Neural progenitor cell (in vitro differentiated cells): ENCODE data around the gene EGLN3. TPM values are rescaled to one million over a fixed set of nuclear protein-coding genes. Genes with fewer than 3 reads are reported as not detected.

Experiments used
- DNase-seq: peaks from one replicate; pipeline ENCODE4 v3.0.0-alpha.2; 2016; ENCODE audit warnings: low spot score
- H2AFZ ChIP-seq: fragments of 200-600 bp; sonication (generic); replicated peaks from 2 replicates; pipeline ENCODE4 v1.6.1; 2016; ENCODE audit warnings: antibody characterized with exemption
- H3F3A ChIP-seq: fragments of 200-600 bp; sonication (generic); 2 replicates; pipeline ENCODE4 v1.6.1; 2016; ENCODE audit warnings: antibody characterized with exemption, low read depth
- H3K27ac ChIP-seq: fragments of 200-600 bp; sonication (generic); 2 replicates; pipeline ENCODE4 v1.5.1; 2016; ENCODE audit warnings: mild to moderate bottlenecking
- H3K27me3 ChIP-seq: fragments of 200-600 bp; sonication (generic); 2 replicates; pipeline ENCODE4 v1.6.1; 2016; ENCODE audit warnings: mild to moderate bottlenecking, moderate library complexity
- H3K36me3 ChIP-seq: fragments of 200-600 bp; sonication (generic); 2 replicates; pipeline ENCODE4 v1.5.1; 2016
- H3K4me1 ChIP-seq: fragments of 200-600 bp; sonication (generic); 2 replicates; pipeline ENCODE4 v1.6.1; 2016; ENCODE audit warnings: mixed run types
- H3K4me2 ChIP-seq: fragments of 200-600 bp; sonication (generic); 2 replicates; pipeline ENCODE4 v1.6.1; 2016
- H3K4me3 ChIP-seq: fragments of 200-600 bp; sonication (generic); 2 replicates; pipeline ENCODE4 v1.5.1; 2016
- H3K79me2 ChIP-seq: fragments of 200-600 bp; sonication (generic); 2 replicates; pipeline ENCODE4 v1.6.1; 2016; ENCODE audit warnings: low read depth
- H3K9ac ChIP-seq: fragments of 200-600 bp; sonication (generic); 2 replicates; pipeline ENCODE4 v1.6.1; 2016
- H3K9me3 ChIP-seq: fragments of 200-600 bp; sonication (generic); 2 replicates; pipeline ENCODE4 v1.5.1; 2016; ENCODE audit warnings: low read depth
- H4K20me1 ChIP-seq: fragments of 200-600 bp; sonication (generic); 2 replicates; pipeline ENCODE4 v1.6.1; 2016; ENCODE audit warnings: low read depth
- H3K27ac Mint-ChIP-seq: 3 replicates; pipeline ENCODE4 v1.8.0; 2021; ENCODE audit warnings: mixed read lengths
- H3K27me3 Mint-ChIP-seq: 2 replicates; pipeline ENCODE4 v1.8.0; 2022; ENCODE audit warnings: low read depth, mild to moderate bottlenecking, inconsistent platforms, moderate library complexity, mixed read lengths; ENCODE audit not compliant: insufficient read depth
- H3K36me3 Mint-ChIP-seq: 3 replicates; pipeline ENCODE4 v1.8.0; 2021; ENCODE audit warnings: mixed read lengths
- H3K4me1 Mint-ChIP-seq: 3 replicates; pipeline ENCODE4 v1.8.0; 2021; ENCODE audit warnings: mixed read lengths
- H3K4me3 Mint-ChIP-seq: 3 replicates; pipeline ENCODE4 v1.8.0; 2021; ENCODE audit warnings: mild to moderate bottlenecking, moderate library complexity, mixed read lengths
- H3K9me3 Mint-ChIP-seq: 3 replicates; pipeline ENCODE4 v1.8.0; 2020; ENCODE audit warnings: mixed read lengths
- EZH2 ChIP-seq: fragments of 200-600 bp; sonication (generic); IDR thresholded peaks from 2 replicates; pipeline ENCODE4 v1.6.1; 2017; ENCODE audit warnings: antibody characterized with exemption, mild to moderate bottlenecking, moderate library complexity
- EZH2phosphoT487 ChIP-seq: fragments of 200-600 bp; sonication (generic); IDR thresholded peaks from 2 replicates; pipeline ENCODE4 v1.6.1; 2017; ENCODE audit warnings: antibody characterized with exemption
- total RNA-seq: library from RNA; depleted of rRNA; stranded (reverse); fragments of >200 nt; gene quantifications from 2 replicates; pipeline ENCODE4 v1.2.3, GENCODE V29; 2015; ENCODE audit warnings: low replicate concordance
- TF ChIP-seq, protein P1 (sequence below): fragments of 200-600 bp; sonication (generic); IDR thresholded peaks from 2 replicates; pipeline ENCODE4 v1.5.1; 2017; ENCODE audit warnings: antibody characterized with exemption, mild to moderate bottlenecking

The EGLN3 gene
- total RNA-seq, 1 donor from 2014 or later, result 73.5 TPM

DNA sequence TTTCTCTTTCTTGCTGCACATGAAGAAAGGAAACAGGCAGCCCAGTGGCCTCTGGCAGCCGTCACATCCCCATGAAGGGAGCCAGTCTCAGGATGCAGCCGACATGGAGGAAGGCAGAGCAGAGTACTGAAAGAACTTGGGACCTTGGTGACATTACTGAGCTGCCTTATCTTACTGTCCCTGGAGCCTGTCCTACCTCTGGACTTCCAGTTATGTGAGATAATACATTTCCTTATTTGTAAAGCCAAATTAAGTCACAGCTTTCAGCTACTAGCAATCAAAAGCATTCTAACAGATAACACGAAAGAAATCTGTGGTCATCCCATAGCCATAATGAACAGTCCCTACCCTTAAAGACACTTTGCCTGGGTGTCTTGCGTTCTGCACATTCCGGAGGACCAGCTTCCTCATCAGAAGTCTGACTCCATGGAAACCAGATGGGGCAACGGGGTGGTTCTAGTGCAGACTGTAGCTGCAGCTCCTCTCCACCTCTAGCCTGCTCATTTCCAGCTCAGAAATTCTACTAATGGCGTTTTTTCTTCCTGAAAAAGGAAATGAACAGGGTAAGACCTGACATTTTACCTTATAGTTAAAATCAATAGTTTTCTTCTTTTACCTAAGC is 7.8 kb upstream of the EGLN3 start:
- no peaks in the 10 kb centered on the region for H3F3A ChIP-seq
- H3K4me3 ChIP-seq, result no peak overlapping the region
- Mint-ChIP-seq H3K9me3 (peaks cover 14% of the 10 kb centered on the region), H3K36me3 (no peaks in the 10 kb centered on the region), H3K4me1 (no peaks in the 10 kb centered on the region), H3K27ac (no peak overlapping the region), H3K4me3 (no peak overlapping the region), H3K27me3 (peaks cover 9% of the 10 kb centered on the region)
- H3K9me3 ChIP-seq, result no peaks in the 10 kb centered on the region
- no peak overlapping the region for H3K9ac ChIP-seq
- H3K27ac ChIP-seq, result no peak overlapping the region
- DNase-seq, result no peak
- H2AFZ ChIP-seq, result no peak overlapping the region
- no peaks in the 10 kb centered on the region for H3K36me3 ChIP-seq
- no peak overlapping the region for H3K4me2 ChIP-seq
- H3K79me2 ChIP-seq, result no peaks in the 10 kb centered on the region
- TF ChIP-seq EZH2phosphoT487, result no peak
- no peak for TF ChIP-seq EZH2
- TF ChIP-seq, protein P1, sequence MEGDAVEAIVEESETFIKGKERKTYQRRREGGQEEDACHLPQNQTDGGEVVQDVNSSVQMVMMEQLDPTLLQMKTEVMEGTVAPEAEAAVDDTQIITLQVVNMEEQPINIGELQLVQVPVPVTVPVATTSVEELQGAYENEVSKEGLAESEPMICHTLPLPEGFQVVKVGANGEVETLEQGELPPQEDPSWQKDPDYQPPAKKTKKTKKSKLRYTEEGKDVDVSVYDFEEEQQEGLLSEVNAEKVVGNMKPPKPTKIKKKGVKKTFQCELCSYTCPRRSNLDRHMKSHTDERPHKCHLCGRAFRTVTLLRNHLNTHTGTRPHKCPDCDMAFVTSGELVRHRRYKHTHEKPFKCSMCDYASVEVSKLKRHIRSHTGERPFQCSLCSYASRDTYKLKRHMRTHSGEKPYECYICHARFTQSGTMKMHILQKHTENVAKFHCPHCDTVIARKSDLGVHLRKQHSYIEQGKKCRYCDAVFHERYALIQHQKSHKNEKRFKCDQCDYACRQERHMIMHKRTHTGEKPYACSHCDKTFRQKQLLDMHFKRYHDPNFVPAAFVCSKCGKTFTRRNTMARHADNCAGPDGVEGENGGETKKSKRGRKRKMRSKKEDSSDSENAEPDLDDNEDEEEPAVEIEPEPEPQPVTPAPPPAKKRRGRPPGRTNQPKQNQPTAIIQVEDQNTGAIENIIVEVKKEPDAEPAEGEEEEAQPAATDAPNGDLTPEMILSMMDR, result no peak
- H4K20me1 ChIP-seq, result no peaks in the 10 kb centered on the region
- peaks cover 6% of the 10 kb centered on the region for H3K4me1 ChIP-seq
- H3K27me3 ChIP-seq, result no peaks in the 10 kb centered on the region

DNA sequence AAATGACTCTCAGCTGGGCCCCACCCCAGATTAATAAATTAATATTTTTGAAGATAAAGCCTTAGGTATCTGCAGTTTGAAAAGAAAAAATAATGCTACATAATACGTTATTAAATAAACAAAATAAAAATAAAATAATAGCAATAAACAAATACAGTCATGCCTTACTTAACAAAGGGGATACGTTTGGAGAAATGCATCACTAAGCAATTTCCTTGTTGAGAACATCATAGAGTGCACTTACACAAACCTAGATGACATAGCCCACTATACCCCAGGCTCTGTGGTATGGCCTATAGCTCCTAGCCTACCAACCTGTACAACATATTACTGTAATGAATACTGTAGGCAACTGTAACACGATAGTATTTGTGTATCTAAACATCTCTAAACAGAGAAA is 7.1 kb upstream of the EGLN3 start:
- H3K9me3 ChIP-seq, result no peaks in the 10 kb centered on the region
- no peak overlapping the region for H3K4me3 Mint-ChIP-seq
- no peaks in the 10 kb centered on the region for H3F3A ChIP-seq
- no peak overlapping the region for H3K27ac Mint-ChIP-seq
- H2AFZ ChIP-seq, result no peak overlapping the region
- no peaks in the 10 kb centered on the region for H3K79me2 ChIP-seq
- no peak overlapping the region for H3K4me3 ChIP-seq
- no peaks in the 10 kb centered on the region for H3K4me1 Mint-ChIP-seq
- no peaks in the 10 kb centered on the region for H3K36me3 Mint-ChIP-seq
- peaks cover 5% of the 10 kb centered on the region for H3K4me1 ChIP-seq
- peaks cover 9% of the 10 kb centered on the region for H3K27me3 Mint-ChIP-seq
- no peak for DNase-seq
- H3K4me2 ChIP-seq, result no peak overlapping the region
- no peaks in the 10 kb centered on the region for H3K27me3 ChIP-seq
- peaks cover 14% of the 10 kb centered on the region for H3K9me3 Mint-ChIP-seq
- TF ChIP-seq EZH2phosphoT487, result no peak
- no peak for TF ChIP-seq EZH2
- TF ChIP-seq, protein P1, result no peak
- no peak overlapping the region for H3K9ac ChIP-seq
- no peaks in the 10 kb centered on the region for H3K36me3 ChIP-seq
- H3K27ac ChIP-seq, result no peak overlapping the region
- H4K20me1 ChIP-seq, result no peaks in the 10 kb centered on the region

DNA sequence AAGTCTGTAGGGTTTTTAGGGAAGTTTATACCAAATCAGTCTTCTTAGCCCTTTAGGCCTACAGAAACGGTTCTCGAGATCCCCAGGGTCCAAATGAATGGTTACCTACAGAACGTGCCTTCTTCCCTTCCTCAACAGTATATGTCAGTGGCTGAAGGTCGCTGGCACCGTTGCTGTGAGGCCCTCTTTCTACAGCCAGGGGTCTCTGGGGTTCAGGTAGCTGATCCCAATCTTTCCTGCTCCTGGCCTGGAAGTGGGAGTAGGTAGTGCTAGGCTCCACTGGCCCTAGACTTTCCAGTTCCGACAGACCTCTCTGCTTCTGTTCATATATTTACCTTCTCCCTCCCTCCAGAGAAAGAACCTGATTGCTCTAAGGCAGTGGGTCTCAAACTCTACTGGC is 6.4 kb upstream of the EGLN3 start:
- Histone ChIP-seq H3K27me3 (no peaks in the 10 kb centered on the region), H4K20me1 (no peaks in the 10 kb centered on the region), H3K9me3 (no peaks in the 10 kb centered on the region), H2AFZ (no peak overlapping the region), H3K4me3 (no peak overlapping the region), H3F3A (no peaks in the 10 kb centered on the region), H3K9ac (no peak overlapping the region), H3K27ac (no peak overlapping the region), H3K36me3 (no peaks in the 10 kb centered on the region), H3K79me2 (no peaks in the 10 kb centered on the region), H3K4me1 (peaks cover 5% of the 10 kb centered on the region), H3K4me2 (no peak overlapping the region)
- peaks cover 3% of the 10 kb centered on the region for H3K4me1 Mint-ChIP-seq
- H3K4me3 Mint-ChIP-seq, result no peak overlapping the region
- DNase-seq, result no peak
- H3K36me3 Mint-ChIP-seq, result no peaks in the 10 kb centered on the region
- TF ChIP-seq, protein P1, result no peak
- TF ChIP-seq EZH2phosphoT487, result no peak
- TF ChIP-seq EZH2, result no peak
- peaks cover 6% of the 10 kb centered on the region for H3K27me3 Mint-ChIP-seq
- H3K9me3 Mint-ChIP-seq, result peaks cover 10% of the 10 kb centered on the region
- H3K27ac Mint-ChIP-seq, result no peak overlapping the region
